Right ventricle myocardium superior (tissue), 1 donor: ENCODE data around the gene DMTF1. TPM values are rescaled to one million over a fixed set of nuclear protein-coding genes. Genes with fewer than 3 reads are reported as not detected.
A peak's percentile ranks its signal among the peaks of the same experiment; 100 is the strongest.
"Not testable (repeated sequence)": the region's sequence is repeated elsewhere in the genome, so short reads cannot be mapped to it uniquely, and the experiment has no call there.

Experiments used
- ATAC-seq: fragments of 200-7000 bp; cut with Tn5 transposase; one replicate; pipeline ENCODE4 v1.9.1; 2020; ENCODE audit warnings: mild to moderate bottlenecking; ENCODE audit not compliant: poor library complexity
- DNase-seq: peaks from one replicate; pipeline ENCODE4 v3.0.0-alpha.2; 2020
- intact Hi-C: fragments of 100-400 bp; cut with DNase I; formaldehyde crosslinking; loops from one replicate; pipeline ENCODE4 v1.11.2; 2022
- long read RNA-seq: library from polyadenylated mRNA; unstranded; transcript quantifications from one replicate; pipeline ENCODE4 v2.0.0, GENCODE V29; 2021
- total RNA-seq: library from RNA; stranded (reverse); fragmentation: NEBNext Ultra II Directional; extraction: Animal tissue kit (Norgen Biotek cat#: 25700); gene quantifications from one replicate; pipeline ENCODE4 v1.2.1, GENCODE V29; 2021
- donor health status: DM: no; HTN: yes; CAD: no; lungs with severe emphysema.

The DMTF1 gene
- total RNA-seq, result 26.8 TPM
- long read RNA-seq, partial matches to known transcripts, result 3 of 15 reads
- long read RNA-seq, other reads (novel, unspliced or antisense), result 9 of 15 reads

- DNase-seq (peak; percentile 97), ATAC-seq (peak; percentile 99)
- intact Hi-C loops, result loop anchor here (5.0 kb wide), 1 partner anchor 65 kb away; the partner anchor contains the start of gene TMEM243
Observed at GRCh38 chr7:87152112-87152896, at the start of gene DMTF1. DMTF1 (plus strand) TSS chr7:87152453; CDS start chr7:87164942, 12,489 bp downstream.

GRCh38 chr7:87105401-87105800, 46.9 kb upstream of the DMTF1 start:
- intact Hi-C loops, result no loop called here
- ATAC-seq, result no peak
- no peak for DNase-seq

GRCh38 chr7:87106974-87107612, 45.2 kb upstream of the DMTF1 start:
- DNase-seq (no peak), ATAC-seq (no peak)
- intact Hi-C loops, result no loop called here

GRCh38 chr7:87107949-87108776, 44.1 kb upstream of the DMTF1 start:
- intact Hi-C loops, result no loop called here
- no peak for DNase-seq
- no peak for ATAC-seq

- DNase-seq (no peak), ATAC-seq (no peak)
- intact Hi-C loops, result no loop called here
Observed at GRCh38 chr7:87110778-87111177, 41.5 kb upstream of the DMTF1 start.

- no peak for ATAC-seq
- intact Hi-C loops, result no loop called here
- no peak for DNase-seq
Observed at GRCh38 chr7:87111877-87112276, 40.4 kb upstream of the DMTF1 start.

GRCh38 chr7:87113077-87113476, 39.2 kb upstream of the DMTF1 start:
- no peak for ATAC-seq
- intact Hi-C loops, result no loop called here
- DNase-seq, result no peak

- DNase-seq, ATAC-seq, intact Hi-C loops: not testable (repeated sequence)
Observed at GRCh38 chr7:87113904-87114303, 38.3 kb upstream of the DMTF1 start.

- intact Hi-C loops, ATAC-seq, DNase-seq: not testable (repeated sequence)
Observed at GRCh38 chr7:87115772-87116171, 36.5 kb upstream of the DMTF1 start.

GRCh38 chr7:87116315-87116714, 35.9 kb upstream of the DMTF1 start:
- ATAC-seq (no peak), DNase-seq (no peak)

GRCh38 chr7:87119581-87119980, 32.7 kb upstream of the DMTF1 start:
- ATAC-seq (no peak), DNase-seq (no peak)
- intact Hi-C loops, result no loop called here

More at GRCh38 chr7:87116315-87116714, 35.9 kb upstream of the DMTF1 start:
- intact Hi-C loops, result no loop called here

- intact Hi-C loops, result no loop called here
- ATAC-seq (no peak), DNase-seq (no peak)
Observed at GRCh38 chr7:87123105-87123504, 29.1 kb upstream of the DMTF1 start.

- intact Hi-C loops, result no loop called here
- no peak for DNase-seq
- no peak for ATAC-seq
Observed at GRCh38 chr7:87127019-87127418, 25.2 kb upstream of the DMTF1 start.

GRCh38 chr7:87128861-87129267, 23.4 kb upstream of the DMTF1 start:
- intact Hi-C loops, result no loop called here
- no peak for ATAC-seq
- no peak for DNase-seq

GRCh38 chr7:87129332-87129731, 22.9 kb upstream of the DMTF1 start:
- intact Hi-C loops, result no loop called here
- no peak for ATAC-seq
- DNase-seq, result no peak

- ATAC-seq (no peak), DNase-seq (no peak)
- intact Hi-C loops, result no loop called here
Observed at GRCh38 chr7:87129848-87130247, 22.4 kb upstream of the DMTF1 start.

- ATAC-seq (no peak), DNase-seq (no peak)
- intact Hi-C loops, result no loop called here
Observed at GRCh38 chr7:87131771-87132170, 20.5 kb upstream of the DMTF1 start.

GRCh38 chr7:87137271-87137670, 15.0 kb upstream of the DMTF1 start:
- intact Hi-C loops, result no loop called here
- ATAC-seq (no peak), DNase-seq (no peak)

GRCh38 chr7:87139514-87139913, 12.7 kb upstream of the DMTF1 start:
- intact Hi-C loops, result no loop called here
- no peak for ATAC-seq

More at GRCh38 chr7:87139514-87139913, 12.7 kb upstream of the DMTF1 start:
- DNase-seq, result no peak
